GM18507 (cell line): Measurements from ENCODE around the gene DAW1.
"Not testable (repeated sequence)": the region's sequence is repeated elsewhere in the genome, so short reads cannot be mapped to it uniquely, and the experiment has no call there.

Experiments
- DNase-seq: peaks from one replicate; pipeline ENCODE4 v3.0.0; 2011; ENCODE audit warnings: low read depth; ENCODE audit not compliant: insufficient read length; ENCODE audit errors: extremely low spot score
- FAIRE-seq: peaks from 2 replicates; lab custom pipeline; 2011; peaks lifted over from hg19 to GRCh38; lab: Jason Lieb, UNC

The DAW1 gene

GRCh38 chr2:227890495-227891079, 19.2 kb downstream of the DAW1 start:
- FAIRE-seq: peak; percentile 60

GRCh38 chr2:227891673-227892072, 20.2 kb downstream of the DAW1 start:
- DNase-seq (no peak), FAIRE-seq (no peak)

More at GRCh38 chr2:227890495-227891079, 19.2 kb downstream of the DAW1 start:
- DNase-seq: no peak

GRCh38 chr2:227903381-227903780, 31.9 kb downstream of the DAW1 start:
- FAIRE-seq (no peak), DNase-seq (no peak)

GRCh38 chr2:227906991-227907390, 35.6 kb downstream of the DAW1 start:
- DNase-seq: no peak
- FAIRE-seq: no peak

GRCh38 chr2:227908266-227909054, 37.0 kb downstream of the DAW1 start:
- DNase-seq (no peak), FAIRE-seq (no peak)

GRCh38 chr2:227914362-227914761, 42.9 kb downstream of the DAW1 start:
- FAIRE-seq: no peak
- no peak for DNase-seq

- DNase-seq (no peak), FAIRE-seq (no peak)
Observed at GRCh38 chr2:227921648-227922047, 50.2 kb downstream of the DAW1 start.

- no peak for FAIRE-seq
Observed at GRCh38 chr2:227932001-227932400, 60.6 kb downstream of the DAW1 start.

GRCh38 chr2:227932403-227932802, 61.0 kb downstream of the DAW1 start:
- no peak for FAIRE-seq
- DNase-seq: no peak

More at GRCh38 chr2:227932001-227932400, 60.6 kb downstream of the DAW1 start:
- DNase-seq: no peak

GRCh38 chr2:227933884-227934283, 62.5 kb downstream of the DAW1 start:
- FAIRE-seq: no peak
- no peak for DNase-seq

- not testable (repeated sequence) for FAIRE-seq, DNase-seq
Observed at GRCh38 chr2:227936249-227936648, 64.8 kb downstream of the DAW1 start.

- FAIRE-seq (peak; percentile 29), DNase-seq (no peak)
Observed at GRCh38 chr2:227939271-227940027, 68.0 kb downstream of the DAW1 start.

GRCh38 chr2:227942021-227942420, 70.6 kb downstream of the DAW1 start:
- DNase-seq (no peak), FAIRE-seq (no peak)

GRCh38 chr2:227942965-227943364, 71.5 kb downstream of the DAW1 start:
- DNase-seq (no peak), FAIRE-seq (no peak)

- DNase-seq (no peak), FAIRE-seq (no peak)
Observed at GRCh38 chr2:227960317-227960716, 88.9 kb downstream of the DAW1 start.

- DNase-seq (no peak), FAIRE-seq (no peak)
Observed at GRCh38 chr2:227971619-227972230, 100.3 kb downstream of the DAW1 start.

GRCh38 chr2:227973241-227973640, 101.8 kb downstream of the DAW1 start:
- DNase-seq (no peak), FAIRE-seq (no peak)
